Right atrium auricular region (tissue), 2 donors: ENCODE data around the gene IL4. TPM values are rescaled to one million over a fixed set of nuclear protein-coding genes. Genes with fewer than 3 reads are reported as not detected.

Experiments used
- DNase-seq: peaks from one replicate; pipeline ENCODE4 v3.0.0-alpha.2; 2019; ENCODE audit warnings: low spot score
- H3K27ac ChIP-seq, 2 donors: fragments of 200-600 bp; sonication (generic); 1 replicate in 1 of 2; 2 replicates in 1 of 2; pipeline ENCODE4 v1.5.1; 2016 to 2019
- H3K27me3 ChIP-seq, 2 donors: fragments of 200-600 bp; sonication (generic); one replicate each; pipeline versions ENCODE4 v1.5.1 to v1.6.0; 2017 to 2019
- H3K36me3 ChIP-seq: fragments of 200-600 bp; sonication (generic); one replicate; pipeline ENCODE4 v1.5.1; 2016
- H3K4me1 ChIP-seq, 2 donors: fragments of 200-600 bp; sonication (generic); one replicate each; pipeline versions ENCODE4 v1.5.1 to v1.6.0; 2017 to 2019
- H3K4me3 ChIP-seq, 2 donors: fragments of 200-600 bp; sonication (generic); 1 replicate in 1 of 2; 2 replicates in 1 of 2; pipeline ENCODE4 v1.5.1; 2017 to 2019; ENCODE audit warnings: mild to moderate bottlenecking in 1 of 2, moderate library complexity in 1 of 2
- H3K9me3 ChIP-seq, 2 donors: fragments of 200-600 bp; sonication (generic); one replicate each; pipeline ENCODE4 v1.5.1; 2019
- CTCF ChIP-seq, 2 donors: fragments of 200-600 bp; sonication (generic); IDR thresholded peaks; one replicate each; pipeline ENCODE4 v1.5.1; 2019; ENCODE audit warnings: antibody characterized with exemption in 2 of 2
- total RNA-seq, 2 donors: library from RNA; depleted of rRNA; stranded (reverse); fragments of >200 nt; gene quantifications; one replicate each; pipeline ENCODE4 v1.1.0, GENCODE V29; 2016

Gene IL4
- total RNA-seq, 2 donors from 2014 or later, result not detected

GRCh38 chr5:132673488-132673887 lies 301 bp upstream of the IL4 start:
- no peaks in the 10 kb centered on the region for H3K36me3 ChIP-seq
- DNase-seq, result peak; percentile 5
- H3K27ac ChIP-seq, result no peak overlapping the region
- no peaks in the 10 kb centered on the region for H3K27me3 ChIP-seq
- peaks cover 0 to 3% of the 10 kb centered on the region in 2 donors for H3K4me1 ChIP-seq
- no peaks in the 10 kb centered on the region for H3K9me3 ChIP-seq
- TF ChIP-seq CTCF (IDR thresholded peaks at IDR 0.05), result no peak
- no peak overlapping the region for H3K4me3 ChIP-seq

GRCh38 chr5:132674671-132675506 lies 1.1 kb downstream of the IL4 start:
- no peaks in the 10 kb centered on the region for H3K36me3 ChIP-seq
- no peak overlapping the region for H3K4me3 ChIP-seq
- H3K27ac ChIP-seq, result peak overlapping the region in 1 of 2 donors; percentile 8
- H3K9me3 ChIP-seq, result no peaks in the 10 kb centered on the region
- no peak for TF ChIP-seq CTCF (IDR thresholded peaks at IDR 0.05)
- peak; percentile 54 for DNase-seq
- no peaks in the 10 kb centered on the region for H3K27me3 ChIP-seq
- peaks cover 0 to 3% of the 10 kb centered on the region in 2 donors for H3K4me1 ChIP-seq

DNA sequence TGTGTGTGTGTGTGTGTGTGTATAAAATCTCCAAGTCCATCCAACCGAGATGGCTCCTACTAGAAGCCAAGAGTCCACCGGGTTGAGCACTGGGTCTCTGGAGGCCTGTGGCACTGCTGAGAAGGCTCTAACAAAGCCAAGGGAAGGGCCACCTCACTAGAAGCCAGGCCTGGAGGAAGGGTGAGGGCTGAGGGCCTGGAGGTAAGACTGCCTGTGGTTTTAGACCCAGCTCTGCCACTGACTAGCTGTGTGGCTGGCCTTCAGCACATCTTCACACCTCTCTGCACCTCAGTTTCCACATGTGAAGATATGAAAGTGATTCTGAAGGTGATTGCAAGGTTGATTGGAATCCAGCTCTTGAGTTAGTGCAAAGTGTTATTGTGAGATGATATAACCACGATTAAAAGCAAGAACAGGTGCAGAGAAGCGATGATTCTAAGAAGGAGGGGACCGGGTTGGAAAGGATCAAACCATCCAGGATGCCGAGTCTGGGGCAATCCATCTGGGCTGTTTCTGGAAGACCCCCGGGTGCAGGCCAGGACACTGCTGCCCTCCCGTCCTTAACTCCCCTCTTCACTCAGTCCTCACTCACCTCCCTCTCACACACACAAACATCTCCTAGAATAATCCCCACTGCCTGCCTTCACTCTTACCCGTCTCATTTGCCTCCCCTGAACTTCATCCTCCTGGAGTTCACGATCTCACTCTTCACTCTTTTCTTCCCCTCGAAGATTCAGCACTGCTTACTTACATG lies 2.3 kb downstream of the IL4 start:
- Histone ChIP-seq H3K4me3 (no peak overlapping the region), H3K4me1 (peaks cover 0 to 3% of the 10 kb centered on the region in 2 donors), H3K36me3 (no peaks in the 10 kb centered on the region), H3K27me3 (no peaks in the 10 kb centered on the region), H3K27ac (no peak overlapping the region), H3K9me3 (no peaks in the 10 kb centered on the region)
- no peak for TF ChIP-seq CTCF (IDR thresholded peaks at IDR 0.05)
- DNase-seq, result peak; percentile 9

- no peaks in the 10 kb centered on the region for H3K36me3 ChIP-seq
- H3K27ac ChIP-seq, result no peak overlapping the region
- H3K4me3 ChIP-seq, result no peak overlapping the region
- no peaks in the 10 kb centered on the region for H3K9me3 ChIP-seq
- no peaks in the 10 kb centered on the region for H3K27me3 ChIP-seq
- TF ChIP-seq CTCF (IDR thresholded peaks at IDR 0.05), result peak in 1 of 2 donors; percentile 38
- peak; percentile 59 for DNase-seq
- H3K4me1 ChIP-seq, result peaks cover 0 to 3% of the 10 kb centered on the region in 2 donors
These were observed 3.4 kb downstream of the IL4 start for GRCh38 chr5:132677191-132677590.

- peak; percentile 16 for DNase-seq
- H3K27ac ChIP-seq, result no peak overlapping the region
- TF ChIP-seq CTCF (IDR thresholded peaks at IDR 0.05), result no peak
These were observed 4.1 kb downstream of the IL4 start for GRCh38 chr5:132677682-132678400.

More at GRCh38 chr5:132677682-132678400, 4.1 kb downstream of the IL4 start:
- Histone ChIP-seq H3K9me3 (no peaks in the 10 kb centered on the region), H3K36me3 (no peaks in the 10 kb centered on the region), H3K27me3 (no peaks in the 10 kb centered on the region), H3K4me3 (no peak overlapping the region), H3K4me1 (peaks cover 0 to 3% of the 10 kb centered on the region in 2 donors)
